ENCODE measurements around the gene MCOLN2.

The MCOLN2 gene

GRCh38 chr1:84890566-84890965 is 106.3 kb downstream of the MCOLN2 start:
- no peak for DNase-seq

DNA sequence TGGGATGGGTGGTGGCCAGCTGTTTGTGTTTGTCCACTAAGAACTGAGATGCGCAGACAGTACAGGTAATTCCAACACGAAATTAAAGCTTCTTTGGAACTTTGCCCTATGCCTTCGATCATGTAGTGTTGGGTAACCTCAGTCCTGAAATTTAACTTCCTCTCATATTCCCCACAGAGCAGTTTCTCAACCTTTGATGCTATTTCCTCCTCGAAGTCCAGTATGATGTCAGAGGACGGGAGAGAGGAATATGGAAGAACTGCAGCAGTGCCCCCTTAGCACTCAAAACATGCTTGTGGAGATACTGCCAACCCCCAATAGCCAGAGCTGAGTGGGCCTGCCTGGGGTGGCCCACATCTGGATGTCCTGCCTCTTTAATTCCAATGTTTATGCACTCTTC is 107.5 kb downstream of the MCOLN2 start:
- DNase-seq: no peak

DNA sequence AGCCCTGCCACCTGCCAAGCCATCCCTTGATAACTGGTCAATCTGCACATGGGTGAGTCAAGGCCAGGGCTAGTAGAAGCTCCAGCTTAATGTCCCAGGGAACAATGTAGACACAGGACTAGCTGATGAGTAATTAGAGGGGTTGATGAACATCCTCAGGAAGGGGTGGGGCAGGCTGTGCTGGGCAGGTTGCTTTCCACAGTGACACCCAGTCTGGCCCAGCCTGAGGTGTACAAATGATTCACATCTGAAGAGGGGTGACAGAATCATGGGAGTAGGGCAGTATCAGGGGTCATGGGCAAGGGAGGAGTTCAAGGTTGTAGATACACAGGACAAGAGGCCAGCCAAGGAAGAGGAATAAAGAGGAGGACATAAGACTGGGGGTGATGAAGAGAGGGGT is 108.2 kb downstream of the MCOLN2 start:
- no peak for DNase-seq

- no peak for DNase-seq
Measured at GRCh38 chr1:84887261-84887934, 109.5 kb downstream of the MCOLN2 start.

DNA sequence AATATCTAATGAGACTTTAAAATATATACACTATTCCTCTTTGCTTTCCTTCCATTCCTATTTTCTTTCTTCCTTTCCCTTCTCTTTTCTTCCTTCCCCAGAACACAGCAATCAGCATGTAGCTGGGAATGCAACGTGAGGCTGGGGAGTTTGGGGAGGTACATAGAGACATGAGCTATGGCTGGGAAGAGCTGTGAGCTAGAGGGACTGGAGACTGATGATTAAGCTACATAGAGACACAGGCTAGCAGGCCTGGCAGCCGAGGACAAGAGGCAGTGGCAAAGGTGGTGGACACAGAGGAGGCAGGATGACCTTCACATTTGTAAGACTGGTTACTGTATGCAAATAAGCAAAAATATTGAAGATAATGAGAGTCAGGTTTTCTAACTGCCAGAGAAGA is 111.4 kb downstream of the MCOLN2 start:
- DNase-seq: no peak

DNA sequence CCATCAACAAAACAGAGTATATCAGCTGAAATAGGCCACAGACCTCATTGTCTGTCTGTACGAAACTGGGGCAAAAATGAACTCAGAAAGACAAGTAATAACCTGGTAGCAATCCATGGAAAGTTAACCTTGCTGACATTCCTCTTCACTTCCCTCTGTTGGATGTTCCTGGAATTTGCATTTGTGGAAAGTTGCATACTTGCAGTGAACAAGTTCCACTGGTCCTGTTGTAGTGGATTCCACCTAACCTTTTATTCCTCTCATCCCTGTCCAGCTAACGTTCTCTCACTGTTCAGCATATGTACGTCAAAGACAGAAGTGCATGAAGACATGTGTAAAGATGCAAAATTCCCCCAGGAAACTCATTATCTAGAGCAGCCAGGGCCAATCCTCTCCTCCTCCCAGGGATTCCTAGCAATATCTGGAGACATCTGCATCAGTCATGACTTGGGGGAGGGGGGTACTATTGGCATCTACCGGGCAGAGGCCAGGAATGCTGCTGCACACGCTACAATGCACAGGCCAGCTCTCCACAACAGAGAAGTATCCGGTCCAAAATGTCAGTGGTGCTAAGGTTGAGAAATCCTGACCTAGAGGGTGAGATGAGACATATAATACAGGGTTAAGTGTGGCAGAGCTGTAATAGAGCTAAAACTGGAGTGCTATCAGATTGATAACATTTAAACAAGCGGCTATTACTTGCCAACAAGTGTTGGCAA is 112.1 kb downstream of the MCOLN2 start:
- no peak for DNase-seq

GRCh38 chr1:84883286-84883685 is 113.6 kb downstream of the MCOLN2 start:
- DNase-seq: no peak

GRCh38 chr1:84877592-84877991 is 119.3 kb downstream of the MCOLN2 start:
- DNase-seq: no peak

DNA sequence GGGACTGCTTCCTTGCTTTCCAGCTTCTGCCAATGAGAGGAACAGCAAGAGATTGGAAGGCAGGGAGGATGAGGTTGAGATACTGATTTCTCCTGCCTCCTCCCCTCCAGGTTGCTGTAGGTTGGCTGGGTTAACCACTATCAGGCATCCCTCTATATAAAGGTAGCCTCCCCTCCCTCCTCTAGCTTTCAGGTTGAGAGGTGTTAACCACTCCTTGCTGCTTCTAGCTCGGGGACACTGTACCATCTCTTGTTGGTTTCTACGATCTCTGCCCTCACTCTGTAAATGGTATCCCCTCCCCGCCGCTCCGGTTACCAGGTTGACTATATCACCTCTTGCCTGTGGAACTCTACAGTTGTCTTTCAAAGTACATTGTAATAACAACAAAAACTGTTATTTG is 120.6 kb downstream of the MCOLN2 start:
- DNase-seq: peak; percentile 32

Data from CD4-positive, alpha-beta T cell treated with Interleukin-12 subunit alpha and Interleukin-12 subunit beta, for 1 hour (primary cell).